NCI-H2081 treated with DMSO at 0.1 percent for 48 hours (cell line): Measurements from ENCODE around the gene SEPTIN2.
"Not testable (repeated sequence)": the region's sequence is repeated elsewhere in the genome, so short reads cannot be mapped to it uniquely, and the experiment has no call there.

ENCODE experiments used
- DNase-seq: peaks from one replicate; lab custom pipeline; 2025; lab: John Stamatoyannopoulos, UW

SEPTIN2 gene

GRCh38 chr2:241351640-241352031 lies 35.9 kb downstream of the SEPTIN2 start:
- no peak for DNase-seq

- DNase-seq: no peak
Measured at GRCh38 chr2:241352227-241352626, 36.5 kb downstream of the SEPTIN2 start.

DNA sequence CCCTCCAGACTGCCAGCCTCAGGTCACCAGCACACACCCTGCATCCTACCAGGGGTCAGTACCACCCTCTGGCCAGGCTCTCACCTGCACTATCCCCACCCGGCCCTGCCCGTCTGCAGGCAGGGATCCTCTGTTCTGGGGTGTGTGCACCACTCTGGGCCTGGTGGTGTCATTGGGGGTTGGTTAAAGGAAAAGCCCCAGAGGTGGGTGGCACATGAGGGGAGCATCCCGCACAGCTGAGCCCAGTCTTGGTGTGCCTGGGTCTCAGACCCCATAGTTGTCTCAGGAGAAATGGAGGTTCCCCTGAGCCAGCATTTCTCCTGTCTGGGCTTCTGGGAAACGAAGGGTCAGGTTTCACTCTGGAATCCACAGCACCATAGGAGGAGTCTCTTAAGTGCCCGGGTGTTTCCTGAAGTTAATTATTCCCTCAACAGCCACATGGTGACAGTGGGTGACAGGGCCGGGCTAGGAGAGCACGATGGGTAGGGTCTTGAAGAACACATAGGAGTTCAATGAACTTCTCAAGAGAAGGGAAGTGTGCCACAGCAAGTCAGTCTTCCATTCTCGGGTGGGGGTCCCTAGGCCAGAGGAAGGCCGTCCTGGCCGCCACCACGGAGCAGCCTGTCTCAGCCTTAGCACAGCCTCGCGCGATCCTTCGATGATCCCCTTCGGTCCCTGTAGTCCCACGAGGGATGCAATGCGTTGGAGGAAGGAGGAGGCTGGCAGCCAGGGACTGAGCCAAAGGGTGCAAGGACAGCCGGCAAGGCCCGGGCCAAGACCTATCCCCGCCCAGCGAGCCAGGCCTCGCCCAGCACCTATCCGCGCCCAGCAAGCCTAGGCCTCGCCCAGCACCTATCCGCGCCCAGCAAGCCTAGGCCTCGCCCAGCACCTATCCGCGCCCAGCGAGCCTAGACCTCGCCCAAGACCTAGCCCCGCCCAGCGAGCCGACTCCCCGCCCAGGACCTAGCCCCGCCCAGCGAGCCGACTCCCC lies 39.2 kb downstream of the SEPTIN2 start:
- no peak for DNase-seq

DNA sequence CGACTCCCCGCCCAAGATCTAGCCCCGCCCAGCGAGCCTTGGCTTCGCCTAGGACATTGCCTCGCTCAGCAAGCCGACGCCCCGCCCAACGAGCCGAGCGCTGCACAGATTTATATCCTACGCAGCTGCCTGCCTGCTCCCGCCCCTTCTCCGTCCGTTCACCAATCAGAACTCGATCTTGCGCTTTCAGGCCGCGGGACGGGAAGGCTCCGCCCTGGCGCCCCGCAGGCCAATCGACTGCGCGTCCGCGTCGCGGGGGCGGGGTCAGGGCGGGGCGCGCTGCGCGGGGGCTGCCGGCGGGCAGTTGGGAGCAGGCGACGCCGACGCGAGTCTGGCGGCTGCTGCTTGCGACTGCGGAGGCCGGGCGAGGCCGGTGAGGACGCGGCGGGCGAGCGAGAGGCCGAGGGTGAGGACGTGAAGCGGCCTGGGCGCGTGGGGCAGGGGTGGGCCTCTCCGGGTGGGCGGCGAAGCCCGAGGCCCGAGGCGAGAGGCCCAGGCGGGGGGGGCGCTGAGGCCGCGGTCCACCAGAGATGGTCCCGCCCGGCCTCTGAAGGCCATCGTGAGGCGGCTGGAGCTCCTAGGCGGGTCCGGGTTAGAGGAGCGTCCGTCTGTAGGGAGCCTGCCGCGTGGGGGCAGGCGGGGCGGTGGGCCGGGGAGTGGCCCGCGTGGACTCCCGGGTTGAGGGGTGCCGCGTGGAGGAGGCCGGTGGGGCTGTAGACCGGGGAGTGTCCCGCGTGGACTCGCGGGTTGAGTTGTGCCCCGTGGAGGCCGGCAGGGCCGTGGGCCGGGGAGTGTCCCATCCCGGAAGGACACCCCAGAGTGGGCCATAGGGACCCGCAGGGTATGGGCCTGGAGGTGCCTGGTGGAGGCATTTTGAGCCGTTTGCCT lies 40.5 kb downstream of the SEPTIN2 start, which contains the start of gene FARP2:
Gene FARP2, plus strand, starts transcription at position 303 of the 888 bp plus-strand sequence. CDS start 16,823 bp downstream, outside the sequence.
- DNase-seq: peak; percentile 91

DNA sequence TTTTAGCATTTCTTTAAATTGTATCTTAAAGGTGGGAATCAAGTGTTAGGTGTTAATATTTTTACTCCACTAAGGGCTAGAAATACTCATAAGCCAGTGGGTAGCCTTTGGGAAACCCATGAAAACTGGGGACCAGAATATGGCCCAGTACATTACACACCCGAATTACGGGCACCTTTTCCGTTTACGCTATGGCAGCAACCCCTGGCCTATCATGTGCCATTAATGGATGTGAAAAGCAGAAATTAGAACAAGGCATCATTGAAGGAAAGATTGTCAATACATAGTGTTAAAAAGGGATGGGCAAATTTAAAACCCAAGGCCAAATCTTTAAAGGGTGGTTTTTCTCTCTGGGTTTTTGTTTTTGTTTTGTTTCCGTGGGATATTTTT lies 41.1 kb downstream of the SEPTIN2 start:
- no peak for DNase-seq

DNA sequence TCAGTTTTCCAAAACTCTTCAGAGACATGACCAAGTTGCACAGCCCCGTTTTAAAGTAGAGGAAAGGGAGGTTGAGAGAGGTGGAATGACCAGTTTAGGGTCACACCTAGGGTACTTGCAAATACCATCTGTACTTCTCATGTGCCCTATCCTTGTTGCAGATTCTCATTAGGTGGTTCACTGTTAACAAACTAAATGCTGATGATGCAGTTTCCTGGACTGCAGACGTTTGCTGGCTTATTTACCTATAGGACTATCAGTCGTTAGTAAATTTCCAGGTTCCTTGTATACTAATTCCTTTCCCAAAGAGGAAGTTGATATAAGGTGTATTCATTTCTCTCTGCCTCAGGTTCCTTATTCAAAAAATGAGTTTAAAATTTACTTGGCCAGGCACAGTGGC lies 41.8 kb downstream of the SEPTIN2 start:
- DNase-seq: no peak

DNA sequence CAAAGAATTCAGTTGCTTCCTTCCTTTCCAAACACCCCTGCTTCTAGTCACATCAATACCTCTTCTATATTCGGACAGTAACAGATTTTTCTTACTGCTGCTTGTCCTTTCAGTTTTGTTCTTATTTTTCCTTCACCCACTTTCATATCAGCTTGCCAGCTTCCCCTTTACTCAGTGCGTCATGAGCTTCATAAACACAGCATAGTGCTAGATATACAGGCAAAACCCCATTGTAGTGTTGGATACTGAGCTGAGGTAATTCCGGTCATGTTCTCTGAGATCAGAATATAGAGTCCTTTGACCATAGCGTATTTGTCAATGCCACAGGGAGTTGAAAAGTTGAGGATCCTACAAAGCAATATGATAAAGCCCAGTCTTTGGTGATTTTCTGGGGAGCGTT lies 42.7 kb downstream of the SEPTIN2 start:
- no peak for DNase-seq

DNA sequence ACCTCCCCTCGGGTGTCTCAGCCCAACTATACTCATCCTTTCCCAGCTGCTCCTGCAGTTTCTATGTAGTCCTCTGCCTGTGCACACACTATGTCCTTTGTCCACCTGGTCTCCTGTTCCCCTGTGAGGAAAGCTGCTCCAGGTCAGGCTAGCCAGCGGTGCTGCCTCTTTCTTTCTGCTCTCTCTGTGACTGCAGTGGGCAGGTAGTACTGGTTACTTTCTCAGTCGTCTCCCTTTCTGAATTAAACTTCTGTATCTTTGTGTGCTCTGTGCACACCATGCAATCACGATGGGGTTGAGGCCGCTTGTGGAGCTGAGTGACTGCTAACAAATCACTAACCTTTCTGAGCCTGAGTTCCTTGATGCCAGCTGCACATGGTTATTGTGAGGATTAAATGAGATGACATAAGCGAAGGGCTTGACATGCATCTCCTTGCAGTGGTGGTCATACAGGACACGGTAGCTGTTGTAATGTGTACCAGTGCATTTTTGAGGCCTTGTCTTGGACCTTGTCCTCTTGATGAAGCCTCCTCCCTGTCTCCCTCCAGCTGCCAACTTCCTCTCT lies 43.8 kb downstream of the SEPTIN2 start:
- no peak for DNase-seq

DNA sequence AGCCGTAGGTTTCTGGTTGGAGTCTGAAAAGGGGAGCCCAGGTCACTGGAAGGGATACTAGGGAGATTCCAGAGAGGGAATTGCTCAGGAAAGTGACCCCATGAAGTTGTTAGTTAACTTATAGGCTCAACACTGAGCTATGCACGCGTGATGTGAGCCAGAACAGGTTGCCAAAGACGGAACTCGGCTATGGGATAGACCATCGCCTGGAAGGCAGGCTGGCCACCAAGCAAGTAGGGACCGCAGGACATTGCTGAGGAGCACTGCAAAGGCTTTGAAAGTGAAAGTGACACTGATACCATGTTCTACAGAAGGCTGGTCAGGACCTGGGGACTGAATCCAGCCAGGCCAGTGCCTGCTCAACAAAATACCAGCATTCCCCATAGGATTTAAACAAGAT lies 47.7 kb downstream of the SEPTIN2 start:
- no peak for DNase-seq

DNA sequence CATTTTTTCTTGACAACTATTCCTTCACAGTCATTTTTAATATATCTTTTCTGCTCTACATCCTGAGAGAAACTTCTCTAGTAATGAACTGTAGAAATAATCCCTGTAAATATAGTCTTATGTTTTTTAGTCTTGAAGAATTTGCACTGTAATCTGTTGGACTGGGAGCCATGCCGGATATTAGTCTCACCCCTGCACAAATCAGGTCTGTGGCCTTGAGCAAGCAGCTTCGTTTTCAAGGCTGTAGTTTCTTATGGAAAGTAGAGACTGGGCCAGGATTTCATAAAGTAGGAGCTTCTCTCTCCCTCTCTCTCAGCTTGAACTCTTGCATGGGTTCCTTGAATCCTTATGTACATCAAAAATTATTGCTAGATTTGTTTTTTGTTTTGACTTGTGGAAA lies 49.1 kb downstream of the SEPTIN2 start:
- no peak for DNase-seq

GRCh38 chr2:241366678-241367077 lies 51.0 kb downstream of the SEPTIN2 start:
- DNase-seq: no peak

- DNase-seq: no peak
Measured at GRCh38 chr2:241368643-241369042, 52.9 kb downstream of the SEPTIN2 start.

DNA sequence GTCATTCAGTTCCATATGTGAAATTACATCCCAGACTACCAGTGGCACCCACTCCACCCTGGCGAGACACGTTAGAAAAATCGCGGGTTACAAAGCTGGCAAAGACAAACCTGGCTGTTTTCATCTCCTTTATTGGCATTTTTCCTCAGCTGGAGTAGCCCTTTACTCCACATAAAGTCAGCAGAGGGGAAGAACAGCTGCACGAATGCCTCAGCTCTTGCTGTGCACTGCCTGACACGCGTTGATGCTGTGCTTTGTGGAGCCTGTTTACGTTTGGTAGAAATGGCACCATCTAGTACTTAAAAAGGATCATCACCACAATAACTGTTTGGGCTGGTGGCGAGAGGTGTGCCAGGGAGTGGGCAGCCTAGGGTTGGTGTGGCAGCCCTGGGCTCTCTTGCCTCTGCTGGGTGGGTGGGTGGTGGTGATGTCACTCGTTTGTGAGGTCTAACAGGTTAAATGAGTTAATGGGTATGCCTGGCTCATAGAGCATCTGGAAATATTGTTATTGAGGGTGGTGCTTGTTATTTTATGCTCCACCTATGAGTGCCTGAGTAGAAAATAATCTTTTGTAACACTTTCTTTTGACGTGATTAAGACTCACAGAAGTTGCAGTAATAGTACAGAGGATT lies 56.8 kb downstream of the SEPTIN2 start:
- no peak for DNase-seq

GRCh38 chr2:241373446-241373845 lies 57.7 kb downstream of the SEPTIN2 start:
- no peak for DNase-seq

DNA sequence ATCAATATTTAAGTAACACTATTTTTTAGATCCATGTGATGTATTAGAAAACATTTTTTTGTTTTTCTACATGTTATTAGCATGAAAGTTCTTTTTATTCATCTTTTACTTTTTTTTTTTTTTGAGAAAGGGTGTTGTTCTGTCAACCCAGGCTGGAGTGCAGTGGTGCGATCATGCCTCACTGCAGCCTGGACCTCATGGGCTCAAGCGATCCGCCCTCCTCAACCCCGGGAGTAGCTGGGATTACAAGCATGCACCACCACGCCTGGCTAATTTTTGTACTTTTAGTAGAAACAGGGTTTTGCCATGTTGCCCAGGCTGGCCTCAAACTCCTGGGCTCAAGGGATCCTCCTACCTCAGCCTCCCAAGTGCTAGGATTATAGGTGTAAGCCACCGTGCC lies 58.2 kb downstream of the SEPTIN2 start:
- DNase-seq: not testable (repeated sequence)

DNA sequence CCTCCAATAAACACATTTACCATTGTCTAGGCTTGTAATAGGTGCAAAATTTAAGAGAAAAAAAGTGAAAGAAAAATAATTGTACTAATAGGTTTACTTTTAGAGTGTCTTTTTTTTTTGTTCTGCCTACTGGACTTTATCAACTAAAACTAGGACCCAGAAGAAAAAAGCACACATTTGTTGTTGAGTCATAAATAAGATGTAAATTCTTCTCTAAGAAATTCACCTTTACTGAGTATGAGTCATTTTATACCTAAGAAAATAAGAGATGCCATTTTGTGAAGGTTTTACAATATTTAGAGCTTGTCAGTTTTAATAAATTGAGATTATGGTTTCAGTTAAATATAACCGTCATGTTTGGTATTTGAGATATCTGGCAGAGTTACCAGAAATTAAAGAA lies 59.6 kb downstream of the SEPTIN2 start:
- DNase-seq: no peak

- no peak for DNase-seq
Measured at GRCh38 chr2:241376808-241377207, 61.1 kb downstream of the SEPTIN2 start.

- no peak for DNase-seq
Measured at GRCh38 chr2:241378816-241379215, 63.1 kb downstream of the SEPTIN2 start.

- DNase-seq: no peak
Measured at GRCh38 chr2:241379481-241380480, 64.1 kb downstream of the SEPTIN2 start.

- DNase-seq: no peak
Measured at GRCh38 chr2:241381872-241382271, 66.1 kb downstream of the SEPTIN2 start.

DNA sequence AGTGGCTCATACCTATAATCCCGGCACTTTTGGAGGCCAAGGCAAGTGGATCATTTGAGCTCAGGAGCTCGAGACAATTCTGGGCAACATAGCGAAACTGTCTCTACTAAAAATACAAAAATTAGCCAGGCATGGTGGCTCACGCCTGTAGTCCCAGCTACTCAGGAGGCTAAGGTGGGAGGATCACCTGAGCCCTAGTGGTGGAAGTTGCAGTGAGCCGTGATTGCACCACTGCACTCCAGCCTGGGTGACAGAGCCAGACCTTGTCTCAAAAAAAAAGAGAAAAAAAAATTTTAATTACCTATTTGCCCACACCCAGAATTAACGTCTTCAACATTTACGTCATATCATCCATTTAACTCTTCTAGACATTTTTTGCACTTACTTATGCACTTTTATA lies 69.7 kb downstream of the SEPTIN2 start:
- not testable (repeated sequence) for DNase-seq
